Naive thymus-derived CD4-positive, alpha-beta T cell (primary cell): ENCODE results near the gene TMEM243. TPM values are rescaled to one million over a fixed set of nuclear protein-coding genes. Genes with fewer than 3 reads are reported as not detected.
"Not testable (repeated sequence)": the region's sequence is repeated elsewhere in the genome, so short reads cannot be mapped to it uniquely, and the experiment has no call there.

ENCODE experiments used
- ATAC-seq: fragments of 150-1000 bp; cut with Tn5 transposase; 2 replicates; pipeline ENCODE4 v1.10.0; 2021; ENCODE audit warnings: mild to moderate bottlenecking, moderate library complexity
- CTCF ChIA-PET: fragments of 350-600 bp; sonication (Branson Sonifier 250); formaldehyde crosslinking; loops from one replicate; lab custom pipeline; 2021; ENCODE audit warnings: antibody characterized with exemption; lab: Charles Lee
- POLR2A ChIA-PET: fragments of 350-600 bp; sonication (Branson Sonifier 250); formaldehyde crosslinking; loops from one replicate; lab custom pipeline; 2021; ENCODE audit warnings: antibody characterized with exemption, inconsistent platforms; lab: Charles Lee
- DNase-seq, 9 donors: peaks; one replicate each; pipeline versions ENCODE4 v3.0.0 to v3.0.0-alpha.2; 2020 to 2022; ENCODE audit warnings: mixed read lengths in 1 of 9
- H3K27ac ChIP-seq: one replicate; pipeline ENCODE4 v1.7.0; 2013; ENCODE audit warnings: mild to moderate bottlenecking, low read depth, low read length, moderate library complexity
- H3K27me3 ChIP-seq, 2 donors: one replicate each; pipeline ENCODE4 v1.7.0; 2013; ENCODE audit warnings: low read length in 2 of 2, mild to moderate bottlenecking in 2 of 2, moderate library complexity in 2 of 2; ENCODE audit not compliant: control insufficient read depth in 2 of 2, insufficient read depth in 2 of 2
- H3K36me3 ChIP-seq, 3 experiments: 1 replicate in 2 of 3; 2 replicates in 1 of 3; pipeline ENCODE4 v1.7.0; 2013; ENCODE audit warnings: low read length in 3 of 3, mild to moderate bottlenecking in 3 of 3, moderate library complexity in 1 of 3; ENCODE audit not compliant: insufficient read depth in 3 of 3, control insufficient read depth in 2 of 3
- H3K4me1 ChIP-seq, 2 donors: one replicate each; pipeline ENCODE4 v1.7.0; 2013; ENCODE audit warnings: low read length in 2 of 2, mild to moderate bottlenecking in 2 of 2, moderate library complexity in 1 of 2; ENCODE audit not compliant: control insufficient read depth in 2 of 2, insufficient read depth in 2 of 2
- H3K4me3 ChIP-seq: 2 replicates; pipeline ENCODE4 v1.7.0; 2013; ENCODE audit warnings: mild to moderate bottlenecking, low read length
- H3K9me3 ChIP-seq, 3 experiments: 1 replicate in 2 of 3; 2 replicates in 1 of 3; pipeline ENCODE4 v1.7.0; 2013; ENCODE audit warnings: low read length in 3 of 3; ENCODE audit not compliant: control insufficient read depth in 2 of 3
- H3K27ac Mint-ChIP-seq, 9 donors: one replicate each; pipeline ENCODE4 v1.8.0; 2020 to 2022; ENCODE audit warnings: mixed read lengths in 9 of 9, mild to moderate bottlenecking in 8 of 9, moderate library complexity in 5 of 9, inconsistent platforms in 2 of 9
- H3K27me3 Mint-ChIP-seq, 5 donors: one replicate each; pipeline ENCODE4 v1.8.0; 2021 to 2022; ENCODE audit warnings: mixed read lengths in 5 of 5, mild to moderate bottlenecking in 1 of 5
- H3K36me3 Mint-ChIP-seq, 5 donors: one replicate each; pipeline ENCODE4 v1.8.0; 2020 to 2022; ENCODE audit warnings: mixed read lengths in 5 of 5, mild to moderate bottlenecking in 3 of 5, inconsistent platforms in 1 of 5
- H3K4me1 Mint-ChIP-seq, 7 donors: one replicate each; pipeline ENCODE4 v1.8.0; 2020 to 2022; ENCODE audit warnings: mixed read lengths in 7 of 7, mild to moderate bottlenecking in 3 of 7, inconsistent platforms in 1 of 7
- H3K4me3 Mint-ChIP-seq, 10 donors: one replicate each; pipeline ENCODE4 v1.8.0; 2020 to 2022; ENCODE audit warnings: mild to moderate bottlenecking in 10 of 10, mixed read lengths in 10 of 10, moderate library complexity in 6 of 10, inconsistent platforms in 2 of 10
- H3K9me3 Mint-ChIP-seq, 11 donors: one replicate each; pipeline ENCODE4 v1.8.0; 2020 to 2022; ENCODE audit warnings: mixed read lengths in 11 of 11, mild to moderate bottlenecking in 4 of 11, inconsistent platforms in 1 of 11, moderate library complexity in 1 of 11
- intact Hi-C, 2 donors: fragments of 100-400 bp; cut with micrococcal nuclease; formaldehyde crosslinking; loops; one replicate each; pipeline ENCODE4 v1.15.1; 2023
- polyA plus RNA-seq, 2 donors: library from polyadenylated mRNA; unstranded; fragments of 300-500 nt; fragmentation: Illumina TruSeq; gene quantifications; one replicate each; pipeline ENCODE4 v1.2.3, GENCODE V29; 2021
- total RNA-seq, 6 experiments: library from RNA in 5 of 6; stranded (reverse) in 5 of 6; gene quantifications; 1 replicate in 5 of 6; 2 replicates in 1 of 6; pipeline ENCODE4 v1.2.3 and lab custom pipeline; 2021 to 2026

The TMEM243 gene, protein sequence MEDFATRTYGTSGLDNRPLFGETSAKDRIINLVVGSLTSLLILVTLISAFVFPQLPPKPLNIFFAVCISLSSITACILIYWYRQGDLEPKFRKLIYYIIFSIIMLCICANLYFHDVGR
- total RNA-seq, result 100 to 1,000 TPM in 4 of 5 experiments, 10 to 100 TPM in 1; 50.0 to 153 (median 125) TPM
- polyA plus RNA-seq, result 100 to 1,000 TPM in 1 of 2 donors, 10 to 100 TPM in 1; 81.3 to 111 TPM
- 52.2 reads per million, percentile 72 among the genes with 10 or more reads in this experiment for total RNA-seq (lab: John Stamatoyannopoulos, UW)

DNA sequence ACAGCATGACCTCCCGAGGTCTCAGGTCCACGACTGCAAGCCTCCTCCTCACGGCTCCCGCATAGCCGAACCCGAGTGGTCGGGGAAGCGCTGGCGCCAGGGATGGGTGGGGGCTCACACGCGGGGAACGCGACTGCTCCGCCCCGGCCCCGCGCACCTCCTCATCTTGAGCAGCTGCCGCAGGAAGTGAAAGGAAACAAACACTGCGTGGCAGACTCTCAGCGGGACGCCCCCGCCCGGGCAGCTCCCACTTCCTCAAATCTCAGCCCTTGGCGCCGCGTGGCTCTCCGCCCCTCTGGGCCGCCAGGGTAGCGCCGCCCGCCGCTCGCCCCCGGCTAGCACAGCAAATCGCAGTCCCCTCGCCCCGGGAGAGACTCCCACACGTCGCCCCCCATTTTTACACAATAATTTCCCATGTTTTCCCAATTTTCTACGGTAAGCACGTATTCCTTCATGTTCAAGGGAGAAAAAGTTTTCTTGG, at the start of gene TMEM243:
TMEM243 (minus strand) TSS at position 188 of the 481 bp plus-strand sequence. CDS start 229 bp downstream, outside the sequence.
- POLR2A ChIA-PET, result interaction anchor here (1.0 to 9.3 kb wide), 21 partner anchors 8 to 714 kb away, joined by 3 to 188 read pairs (median 8); partner anchors contain the start of genes ADAM22, CROT, DMTF1 and ELAPOR2
- H3K27me3 Mint-ChIP-seq, result peaks cover 0 to 12% (median 0%) of the 10 kb centered on the region in 5 donors
- H3K27me3 ChIP-seq, result no peaks in the 10 kb centered on the region
- CTCF ChIA-PET, result interaction anchor here (1.0 to 1.5 kb wide), 6 partner anchors 8 to 67 kb away, joined by 3 to 7 read pairs (median 3); partner anchors contain the start of gene DMTF1
- peak within 1 kb of the TSS; percentile 90 for H3K4me3 ChIP-seq
- H3K27ac ChIP-seq, result peak within 1 kb of the TSS; percentile 96
- ATAC-seq (peak; percentile 81), DNase-seq (peak; percentile 72 to 91 (median 89))
- peak within 1 kb of the TSS; percentile 96 to 100 (median 99) for H3K4me3 Mint-ChIP-seq
- H3K27ac Mint-ChIP-seq, result peak within 1 kb of the TSS; percentile 94 to 100 (median 99)
- H3K4me1 Mint-ChIP-seq, result peaks cover 18 to 44% (median 32%) of the 10 kb centered on the region in 7 donors
- H3K4me1 ChIP-seq, result peaks cover 22 to 41% of the 10 kb centered on the region in 2 donors
- H3K36me3 Mint-ChIP-seq, result peaks cover 0 to 14% (median 4%) of the 10 kb centered on the region in 5 donors
- H3K9me3 ChIP-seq, result no peaks in the 10 kb centered on the region
- intact Hi-C loops, result loop anchor here (1.0 to 10.0 kb wide), 17 partner anchors 7 to 1001 kb away; partner anchors contain the start of genes CROT (in 2 of the 2), DBF4 (in 2 of the 2), DMTF1 (in 2 of the 2) and ELAPOR2 (in 2 of the 2)
- peaks cover 0 to 13% (median 0%) of the 10 kb centered on the region in 3 experiments for H3K36me3 ChIP-seq
- H3K9me3 Mint-ChIP-seq, result peaks cover 0 to 3% (median 0%) of the 10 kb centered on the region in 11 donors

DNA sequence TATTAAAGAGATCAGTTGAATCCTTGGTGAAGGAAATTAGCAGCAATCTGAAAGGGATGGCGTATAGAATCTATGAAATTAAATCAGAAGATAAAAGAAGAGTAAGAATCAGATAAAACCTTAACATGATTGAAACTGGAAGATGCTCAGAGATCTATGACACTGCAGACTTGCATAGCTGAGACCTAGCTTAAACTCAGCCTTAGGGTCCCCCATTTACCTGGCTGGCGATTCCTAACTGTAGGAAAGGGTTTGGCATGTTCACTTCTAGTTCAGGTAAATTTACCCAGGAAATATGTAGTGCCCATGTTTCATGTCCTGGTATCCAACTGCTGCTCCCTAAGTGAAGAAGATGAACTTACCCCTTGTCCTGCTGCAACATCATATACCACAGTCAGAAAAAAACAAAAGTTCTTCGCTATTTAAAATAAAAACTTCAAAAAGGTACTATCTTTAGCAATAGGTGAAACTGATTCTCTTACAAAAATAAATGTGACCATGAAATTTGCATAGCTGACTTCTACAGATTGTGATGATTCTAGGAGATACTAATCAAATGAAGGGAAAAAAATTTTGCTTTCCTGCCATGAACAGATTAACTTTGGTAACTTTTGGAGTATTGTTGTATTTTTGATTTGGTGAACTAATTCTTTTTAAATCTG, 47.8 kb upstream of the TMEM243 start:
- Mint-ChIP-seq H3K4me1 (no peaks in the 10 kb centered on the region), H3K4me3 (no peak overlapping the region), H3K27ac (no peak overlapping the region), H3K9me3 (peaks cover 0 to 5% (median 0%) of the 10 kb centered on the region in 11 donors), H3K27me3 (peaks cover 3 to 34% (median 26%) of the 10 kb centered on the region in 5 donors), H3K36me3 (peaks cover 0 to 6% (median 0%) of the 10 kb centered on the region in 5 donors)
- H3K9me3 ChIP-seq, result no peaks in the 10 kb centered on the region
- H3K4me1 ChIP-seq, result no peaks in the 10 kb centered on the region
- ATAC-seq (no peak), DNase-seq (no peak)
- no peaks in the 10 kb centered on the region for H3K36me3 ChIP-seq
- no peaks in the 10 kb centered on the region for H3K27me3 ChIP-seq
- CTCF ChIA-PET, result no interaction called here
- no peak overlapping the region for H3K4me3 ChIP-seq
- POLR2A ChIA-PET, result no interaction called here
- intact Hi-C loops, result no loop called here
- H3K27ac ChIP-seq, result no peak overlapping the region

DNA sequence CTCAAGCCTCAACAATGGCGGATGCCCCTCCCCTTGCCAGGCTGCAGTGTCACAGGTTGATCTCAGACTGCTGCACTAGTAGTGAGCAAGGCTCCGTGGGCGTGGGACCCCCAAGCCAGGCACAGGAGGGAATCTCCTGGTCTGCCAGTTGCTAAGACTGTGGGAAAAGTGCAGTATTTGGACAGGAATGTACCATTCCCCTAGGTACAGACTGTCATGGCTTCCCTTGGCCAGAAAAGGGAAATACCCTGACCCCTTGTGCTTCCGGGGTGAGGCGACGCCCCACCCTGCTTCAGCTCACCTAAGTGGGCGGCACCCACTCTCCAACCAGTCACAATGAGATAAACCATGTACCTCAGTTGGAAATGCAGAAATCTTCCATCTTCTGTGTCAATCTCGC, 44.0 kb upstream of the TMEM243 start:
- no peak overlapping the region for H3K4me3 ChIP-seq
- intact Hi-C loops, result no loop called here
- no peaks in the 10 kb centered on the region for H3K4me1 ChIP-seq
- Mint-ChIP-seq H3K27ac (no peak overlapping the region), H3K36me3 (peaks cover 0 to 4% (median 0%) of the 10 kb centered on the region in 5 donors), H3K4me1 (peaks cover 0 to 1% (median 0%) of the 10 kb centered on the region in 7 donors), H3K27me3 (peaks cover 11 to 43% (median 21%) of the 10 kb centered on the region in 5 donors), H3K4me3 (no peak overlapping the region), H3K9me3 (peaks cover 0 to 9% (median 4%) of the 10 kb centered on the region in 11 donors)
- DNase-seq (no peak), ATAC-seq (no peak)
- no peaks in the 10 kb centered on the region for H3K9me3 ChIP-seq
- H3K27me3 ChIP-seq, result no peaks in the 10 kb centered on the region
- ChIA-PET POLR2A (no interaction called here), CTCF (interaction anchor here (0.7 kb wide), 1 partner anchor 16 kb away, joined by 3 read pairs; no protein-coding TSS in a partner anchor)
- no peak overlapping the region for H3K27ac ChIP-seq
- H3K36me3 ChIP-seq, result no peaks in the 10 kb centered on the region

DNA sequence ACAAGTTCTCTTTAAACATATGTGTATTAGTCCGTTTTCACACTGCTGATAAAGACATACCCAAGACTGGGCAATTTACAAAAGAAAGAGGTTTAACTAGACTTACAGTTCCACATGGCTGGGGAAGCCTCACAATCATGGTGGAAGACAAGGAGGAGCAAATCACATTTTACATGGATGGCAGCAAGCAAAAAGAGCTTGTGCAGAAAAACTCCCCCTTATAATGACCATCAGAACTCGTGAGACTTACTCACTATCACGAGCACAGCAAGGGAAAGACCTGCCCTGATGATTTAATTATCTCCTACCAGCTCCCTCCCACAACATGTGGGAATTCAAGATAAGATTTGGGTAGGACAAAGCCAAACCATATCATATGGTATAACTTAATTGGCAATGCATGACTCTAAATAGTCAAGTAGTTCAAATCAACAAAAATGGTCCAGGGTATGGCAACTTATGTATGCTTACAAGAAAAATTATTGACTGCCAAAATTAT, 34.1 kb upstream of the TMEM243 start:
- intact Hi-C loops, result no loop called here
- no peaks in the 10 kb centered on the region for H3K36me3 Mint-ChIP-seq
- no peak overlapping the region for H3K4me3 ChIP-seq
- ATAC-seq (no peak), DNase-seq (no peak)
- peaks cover 12 to 31% (median 21%) of the 10 kb centered on the region in 5 donors for H3K27me3 Mint-ChIP-seq
- H3K9me3 ChIP-seq, result no peaks in the 10 kb centered on the region
- no peaks in the 10 kb centered on the region for H3K4me1 Mint-ChIP-seq
- peaks cover 0 to 18% (median 4%) of the 10 kb centered on the region in 11 donors for H3K9me3 Mint-ChIP-seq
- H3K4me1 ChIP-seq, result no peaks in the 10 kb centered on the region
- H3K27ac Mint-ChIP-seq, result no peak overlapping the region
- no peak overlapping the region for H3K4me3 Mint-ChIP-seq
- H3K36me3 ChIP-seq, result no peaks in the 10 kb centered on the region
- no peaks in the 10 kb centered on the region for H3K27me3 ChIP-seq
- H3K27ac ChIP-seq, result no peak overlapping the region
- ChIA-PET CTCF (interaction anchor here (0.6 kb wide), 1 partner anchor 337 kb away, joined by 3 read pairs; no protein-coding TSS in a partner anchor), POLR2A (no interaction called here)

DNA sequence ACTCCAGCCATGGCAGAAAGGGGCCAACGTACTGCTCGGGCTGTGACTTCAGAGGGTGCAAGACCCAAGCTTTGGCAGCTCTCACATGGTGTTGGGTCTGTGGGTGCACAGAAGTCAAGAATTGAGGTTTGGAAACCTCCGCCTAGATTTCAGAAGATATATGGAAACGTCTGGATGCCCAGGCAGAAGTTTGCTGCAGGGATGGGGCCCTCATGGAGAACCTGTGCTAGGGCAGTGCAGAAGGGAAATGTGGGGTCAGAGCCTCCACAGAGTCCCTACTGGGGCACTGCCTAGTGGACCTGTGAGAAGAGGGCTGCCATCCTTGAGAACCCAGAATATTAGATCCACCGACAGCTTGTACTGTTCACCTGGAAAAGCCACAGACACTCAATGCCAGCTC, 26.1 kb upstream of the TMEM243 start:
- H3K27ac ChIP-seq, intact Hi-C loops, ATAC-seq, H3K4me3 Mint-ChIP-seq, DNase-seq, H3K9me3 ChIP-seq, H3K27ac Mint-ChIP-seq, H3K4me1 Mint-ChIP-seq, H3K4me3 ChIP-seq, H3K36me3 ChIP-seq, POLR2A ChIA-PET, H3K4me1 ChIP-seq, H3K27me3 ChIP-seq, CTCF ChIA-PET: not testable (repeated sequence)
- H3K27me3 Mint-ChIP-seq, result peaks cover 11 to 26% (median 19%) of the 10 kb centered on the region in 5 donors
- H3K36me3 Mint-ChIP-seq, result peaks cover 2 to 13% (median 8%) of the 10 kb centered on the region in 5 donors
- H3K9me3 Mint-ChIP-seq, result peaks cover 0 to 25% (median 11%) of the 10 kb centered on the region in 11 donors

DNA sequence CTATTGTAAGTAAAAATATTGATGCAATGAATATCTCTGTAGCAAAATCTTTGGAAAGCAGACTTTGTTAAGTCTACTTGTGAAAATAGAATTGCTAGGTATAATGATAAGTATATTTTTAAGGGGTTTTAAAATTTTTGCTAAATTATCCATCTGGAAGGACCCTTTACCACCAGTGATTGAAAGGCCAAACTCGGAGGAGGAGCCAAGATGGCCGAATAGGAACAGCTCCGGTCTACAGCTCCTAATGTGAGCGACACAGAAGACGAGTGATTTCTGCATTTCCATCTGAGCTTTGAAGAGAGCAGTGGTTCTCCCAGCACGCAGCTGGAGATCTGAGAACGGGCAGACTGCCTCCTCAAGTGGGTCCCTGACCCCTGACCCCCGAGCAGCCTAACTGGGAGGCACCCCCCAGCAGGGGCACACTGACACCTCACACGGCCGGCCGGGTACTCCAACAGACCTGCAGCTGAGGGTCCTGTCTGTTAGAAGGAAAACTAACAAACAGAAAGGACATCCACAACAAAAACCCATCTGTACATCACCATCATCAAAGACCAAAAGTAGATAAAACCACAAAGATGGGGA, 19.0 kb upstream of the TMEM243 start:
- CTCF ChIA-PET, result interaction anchor here (1.4 kb wide), 1 partner anchor 49 kb away, joined by 3 read pairs; no protein-coding TSS in a partner anchor

More for the DNA sequence above, 19.0 kb upstream of the TMEM243 start:
- DNase-seq, H3K9me3 Mint-ChIP-seq, ATAC-seq, H3K27ac ChIP-seq, H3K4me1 ChIP-seq, H3K27me3 ChIP-seq, H3K36me3 ChIP-seq, H3K4me3 ChIP-seq, H3K27ac Mint-ChIP-seq, H3K9me3 ChIP-seq, H3K4me1 Mint-ChIP-seq, H3K36me3 Mint-ChIP-seq, H3K4me3 Mint-ChIP-seq: not testable (repeated sequence)
- POLR2A ChIA-PET, result interaction anchor here (0.6 kb wide), 1 partner anchor 61 kb away, joined by 3 read pairs; no protein-coding TSS in a partner anchor
- intact Hi-C loops, result loop anchor here (5.0 kb wide), 4 partner anchors 41 to 179 kb away; partner anchors contain the start of gene DMTF1 (in 1 of the 2)
- peaks cover 10 to 24% (median 13%) of the 10 kb centered on the region in 5 donors for H3K27me3 Mint-ChIP-seq
